Calu3 (cell line): ENCODE data around the gene DNAJC1. TPM values are rescaled to one million over a fixed set of nuclear protein-coding genes. Genes with fewer than 3 reads are reported as not detected.
"Not testable (repeated sequence)": the region's sequence is repeated elsewhere in the genome, so short reads cannot be mapped to it uniquely, and the experiment has no call there.

Experiments used
- BruUV-seq: library from RNA; stranded (reverse); fragments of 400-500 nt; replicated peaks from 2 replicates; lab custom pipeline; 2021; lab: Mats Ljungman, UMichigan
- CTCF ChIA-PET: fragments of 300-600 bp; sonication (Branson Sonifier 250); formaldehyde crosslinking; loops from one replicate; lab custom pipeline; 2022; ENCODE audit warnings: antibody characterized with exemption; lab: Charles Lee
- DNase-seq: peaks from one replicate; pipeline ENCODE4 v3.0.0; 2022
- H3K27ac Mint-ChIP-seq: one replicate; pipeline ENCODE4 v1.8.0; 2022; ENCODE audit warnings: mixed read lengths; ENCODE audit not compliant: unreplicated experiment
- H3K27me3 Mint-ChIP-seq: one replicate; pipeline ENCODE4 v1.8.0; 2022; ENCODE audit warnings: mixed read lengths; ENCODE audit not compliant: unreplicated experiment
- H3K36me3 Mint-ChIP-seq: one replicate; pipeline ENCODE4 v1.8.0; 2022; ENCODE audit warnings: mild to moderate bottlenecking, moderate library complexity, mixed read lengths; ENCODE audit not compliant: insufficient read depth, unreplicated experiment
- H3K4me1 Mint-ChIP-seq: one replicate; pipeline ENCODE4 v1.8.0; 2022; ENCODE audit warnings: mild to moderate bottlenecking, low read depth, mixed read lengths; ENCODE audit not compliant: unreplicated experiment
- H3K4me3 Mint-ChIP-seq: one replicate; pipeline ENCODE4 v1.8.0; 2022; ENCODE audit warnings: mild to moderate bottlenecking, low read depth, moderate library complexity, mixed read lengths; ENCODE audit not compliant: unreplicated experiment
- H3K9me3 Mint-ChIP-seq: one replicate; pipeline ENCODE4 v1.8.0; 2022; ENCODE audit warnings: low read depth, mixed read lengths; ENCODE audit not compliant: unreplicated experiment
- intact Hi-C: fragments of 100-400 bp; cut with micrococcal nuclease; formaldehyde crosslinking; loops from one replicate; pipeline ENCODE4 v1.10.0; 2022; ENCODE audit not compliant: unreplicated experiment
- total RNA-seq: library from RNA; stranded (reverse); gene quantifications from 2 replicates; pipeline ENCODE4 v1.2.3, GENCODE V29; 2022
- TF ChIP-seq, protein P1 (sequence below): fragments of 200-600 bp; IDR thresholded peaks from one replicate; pipeline ENCODE4 v1.8.0; 2022; ENCODE audit warnings: antibody characterized with exemption; ENCODE audit not compliant: unreplicated experiment

Gene DNAJC1
- total RNA-seq, 1 experiment from 2014 or later = 17.0 TPM

DNA sequence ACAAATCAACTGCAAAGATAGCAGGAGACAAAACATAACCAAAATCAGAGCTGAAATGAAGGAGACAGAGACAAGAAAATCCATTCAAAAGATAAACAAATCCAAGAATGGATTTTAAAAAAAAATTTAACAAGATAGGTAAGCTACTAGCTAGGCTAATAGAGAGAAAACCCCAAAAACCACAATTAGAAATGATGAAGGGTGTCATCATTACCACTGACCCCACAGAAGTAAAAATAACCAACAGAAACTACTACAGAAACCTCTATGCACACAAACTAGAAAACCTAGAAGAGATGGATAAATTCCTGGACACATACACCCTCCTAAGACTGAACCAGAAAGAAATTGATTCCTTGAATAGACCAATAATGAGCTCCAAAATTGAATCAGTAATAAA lies 117.6 kb downstream of the DNAJC1 start:
- no peak for DNase-seq
- intact Hi-C loops = no loop called here
- no peak overlapping the region for H3K4me3 Mint-ChIP-seq
- no peaks in the 10 kb centered on the region for H3K4me1 Mint-ChIP-seq
- no peaks in the 10 kb centered on the region for H3K36me3 Mint-ChIP-seq
- TF ChIP-seq, protein P1, sequence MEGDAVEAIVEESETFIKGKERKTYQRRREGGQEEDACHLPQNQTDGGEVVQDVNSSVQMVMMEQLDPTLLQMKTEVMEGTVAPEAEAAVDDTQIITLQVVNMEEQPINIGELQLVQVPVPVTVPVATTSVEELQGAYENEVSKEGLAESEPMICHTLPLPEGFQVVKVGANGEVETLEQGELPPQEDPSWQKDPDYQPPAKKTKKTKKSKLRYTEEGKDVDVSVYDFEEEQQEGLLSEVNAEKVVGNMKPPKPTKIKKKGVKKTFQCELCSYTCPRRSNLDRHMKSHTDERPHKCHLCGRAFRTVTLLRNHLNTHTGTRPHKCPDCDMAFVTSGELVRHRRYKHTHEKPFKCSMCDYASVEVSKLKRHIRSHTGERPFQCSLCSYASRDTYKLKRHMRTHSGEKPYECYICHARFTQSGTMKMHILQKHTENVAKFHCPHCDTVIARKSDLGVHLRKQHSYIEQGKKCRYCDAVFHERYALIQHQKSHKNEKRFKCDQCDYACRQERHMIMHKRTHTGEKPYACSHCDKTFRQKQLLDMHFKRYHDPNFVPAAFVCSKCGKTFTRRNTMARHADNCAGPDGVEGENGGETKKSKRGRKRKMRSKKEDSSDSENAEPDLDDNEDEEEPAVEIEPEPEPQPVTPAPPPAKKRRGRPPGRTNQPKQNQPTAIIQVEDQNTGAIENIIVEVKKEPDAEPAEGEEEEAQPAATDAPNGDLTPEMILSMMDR = no peak
- no TSS peak for BruUV-seq
- peaks cover 3% of the 10 kb centered on the region for H3K9me3 Mint-ChIP-seq
- H3K27me3 Mint-ChIP-seq = no peaks in the 10 kb centered on the region
- H3K27ac Mint-ChIP-seq = no peak overlapping the region
- CTCF ChIA-PET = interaction anchor here (0.6 kb wide), 1 partner anchor 332 kb away, joined by 3 read pairs; no protein-coding TSS in a partner anchor

DNA sequence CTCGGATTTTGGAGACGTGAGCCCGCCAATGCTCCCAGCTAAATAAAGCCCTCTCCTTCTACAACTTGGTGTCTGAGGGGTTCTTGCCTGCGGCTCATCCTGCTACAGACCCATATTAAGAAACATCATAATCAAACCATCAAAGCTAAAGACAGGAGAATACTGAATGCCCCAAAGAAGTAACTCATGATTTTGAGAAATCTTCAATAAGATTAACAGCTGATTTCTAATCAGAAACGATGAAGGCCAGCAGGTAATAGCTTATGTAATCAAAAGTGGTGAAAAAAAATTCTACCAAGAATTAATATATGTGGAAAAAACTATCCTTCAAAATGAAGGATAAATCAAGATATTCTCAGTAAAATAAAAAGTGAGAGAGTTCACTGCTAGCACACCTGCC lies 130.3 kb downstream of the DNAJC1 start:
- peaks cover 10% of the 10 kb centered on the region for H3K9me3 Mint-ChIP-seq
- CTCF ChIA-PET = no interaction called here
- intact Hi-C loops = no loop called here
- no TSS peak for BruUV-seq
- H3K4me1 Mint-ChIP-seq = no peaks in the 10 kb centered on the region
- H3K36me3 Mint-ChIP-seq = no peaks in the 10 kb centered on the region
- no peaks in the 10 kb centered on the region for H3K27me3 Mint-ChIP-seq
- TF ChIP-seq, protein P1 = no peak
- H3K27ac Mint-ChIP-seq = no peak overlapping the region
- no peak for DNase-seq
- H3K4me3 Mint-ChIP-seq = no peak overlapping the region

DNA sequence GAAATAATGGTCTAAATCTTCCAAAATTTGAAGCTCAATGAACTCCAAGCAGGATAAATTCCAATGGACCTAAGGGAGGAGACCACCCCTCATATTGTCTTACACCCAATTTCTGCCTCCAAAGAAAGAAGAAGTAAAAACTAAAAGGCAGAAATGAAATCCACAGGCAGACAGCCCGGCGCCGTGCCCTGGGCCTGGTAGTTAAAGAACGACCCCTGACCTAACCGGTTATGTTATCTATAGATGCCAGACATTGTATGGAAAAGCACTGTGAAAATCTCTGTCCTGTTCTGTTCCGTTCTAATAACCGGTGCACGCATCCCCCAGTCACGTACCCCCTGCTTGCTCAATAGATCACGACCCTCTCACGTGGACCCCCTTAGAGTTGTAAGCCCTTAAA lies 130.8 kb downstream of the DNAJC1 start:
- H3K27ac Mint-ChIP-seq, BruUV-seq, H3K36me3 Mint-ChIP-seq, H3K4me3 Mint-ChIP-seq, H3K4me1 Mint-ChIP-seq, intact Hi-C loops, H3K27me3 Mint-ChIP-seq, DNase-seq: not testable (repeated sequence)
- H3K9me3 Mint-ChIP-seq = peaks cover 10% of the 10 kb centered on the region
- CTCF ChIA-PET = interaction anchor here (0.7 kb wide), 1 partner anchor 1913 kb away, joined by 3 read pairs; no protein-coding TSS in a partner anchor

DNA sequence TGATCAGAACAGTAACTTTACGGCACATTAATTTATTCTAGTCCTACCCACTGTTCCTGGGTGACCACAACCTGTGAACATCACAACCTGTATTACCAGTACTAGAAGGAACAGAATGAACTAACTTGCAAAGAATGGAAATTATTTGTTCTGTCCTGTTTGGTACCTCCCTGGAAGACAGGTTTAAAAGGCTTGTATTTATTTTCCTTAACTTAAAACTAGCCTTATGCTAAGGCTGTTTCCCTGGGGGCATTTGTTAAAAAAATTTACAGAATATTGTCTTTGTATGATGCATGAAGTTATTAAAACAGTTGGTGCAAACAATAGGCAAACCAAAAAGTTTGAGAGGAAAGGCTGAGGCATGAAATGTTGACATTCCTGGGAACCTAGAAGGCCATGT lies 132.7 kb downstream of the DNAJC1 start:
- DNase-seq = no peak
- TF ChIP-seq, protein P1 = no peak
- Mint-ChIP-seq H3K4me1 (no peaks in the 10 kb centered on the region), H3K27ac (no peak overlapping the region), H3K9me3 (peaks cover 10% of the 10 kb centered on the region), H3K4me3 (no peak overlapping the region), H3K27me3 (no peaks in the 10 kb centered on the region), H3K36me3 (no peaks in the 10 kb centered on the region)
- BruUV-seq = no TSS peak
- CTCF ChIA-PET = interaction anchor here (0.7 kb wide), 1 partner anchor 502 kb away, joined by 4 read pairs; no protein-coding TSS in a partner anchor
- intact Hi-C loops = no loop called here

DNA sequence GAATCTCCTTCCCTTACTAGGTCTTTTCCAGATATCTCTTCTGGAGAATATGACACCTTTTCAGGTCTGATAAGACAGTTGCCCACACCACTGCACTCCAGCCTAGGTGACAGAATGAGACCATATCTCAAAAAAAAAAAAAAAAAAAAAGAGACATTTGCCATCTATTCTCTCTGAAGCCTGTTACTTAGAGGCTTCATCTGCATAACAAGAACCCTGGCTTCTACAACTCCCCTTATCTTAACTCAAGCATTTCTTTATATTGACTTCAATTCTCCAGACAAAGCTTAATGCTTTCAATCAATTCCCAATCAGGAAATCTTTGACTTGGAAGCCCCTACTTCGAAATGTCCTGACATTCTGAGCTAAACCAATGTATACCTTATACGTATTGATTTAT lies 134.4 kb downstream of the DNAJC1 start:
- H3K27ac Mint-ChIP-seq, CTCF ChIA-PET, H3K36me3 Mint-ChIP-seq, H3K9me3 Mint-ChIP-seq, H3K27me3 Mint-ChIP-seq, H3K4me1 Mint-ChIP-seq, DNase-seq, H3K4me3 Mint-ChIP-seq, BruUV-seq, intact Hi-C loops: not testable (repeated sequence)
